HG03469 (cell line): Measurements from ENCODE around the gene MED20.

Experiments
- ATAC-seq: cut with Tn5 transposase; IDR thresholded peaks from one replicate; pipeline ENCODE4 v1.9.1; 2021; ENCODE audit warnings: mild to moderate bottlenecking, moderate library complexity, moderate number of reproducible peaks; ENCODE audit not compliant: unreplicated experiment

MED20 gene

DNA sequence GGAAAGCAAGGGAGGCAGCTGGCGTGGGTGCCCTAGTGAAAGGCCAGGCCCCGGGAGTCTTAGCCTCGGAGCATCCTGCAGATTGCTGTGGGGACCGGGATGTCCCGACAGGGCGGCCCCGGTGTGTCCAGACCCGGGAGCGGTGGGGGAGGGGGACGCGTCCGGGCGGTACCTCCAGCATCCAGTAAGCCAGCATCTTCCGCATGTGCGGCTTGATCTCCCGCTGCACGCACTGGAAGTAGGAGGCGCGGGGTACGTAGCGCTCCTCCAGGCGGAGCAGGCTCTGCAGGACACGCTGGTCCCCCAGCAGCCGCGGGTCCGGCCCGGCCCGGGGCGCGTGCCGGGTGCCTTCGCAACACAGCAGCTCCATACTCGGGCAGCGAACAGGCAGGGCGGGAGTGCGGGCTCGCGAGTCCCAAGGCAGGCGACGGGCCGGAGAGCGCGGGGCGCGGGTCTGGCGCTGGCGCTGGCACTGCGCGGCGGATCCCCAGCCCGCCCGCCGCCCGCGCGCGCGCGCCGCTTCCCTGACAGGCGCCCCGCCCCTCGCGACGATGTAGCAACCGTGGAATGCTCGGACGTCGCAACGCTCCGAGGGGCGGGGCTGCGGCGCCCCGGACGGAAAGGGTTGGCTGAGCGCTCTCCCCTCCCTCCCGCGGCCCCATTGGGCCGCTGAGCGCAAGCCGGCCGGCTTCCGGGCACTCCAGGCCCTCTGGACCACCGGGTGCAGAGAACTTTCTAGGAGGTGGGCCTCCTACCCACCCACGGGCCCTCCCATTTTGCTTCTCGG lies 20.5 kb upstream of the MED20 start, which contains the start of gene CCND3:
CCND3 (minus strand) TSS at position 529 of the 787 bp plus-strand sequence; CDS start at position 370, 159 bp downstream.
- peak; percentile 70 for ATAC-seq

DNA sequence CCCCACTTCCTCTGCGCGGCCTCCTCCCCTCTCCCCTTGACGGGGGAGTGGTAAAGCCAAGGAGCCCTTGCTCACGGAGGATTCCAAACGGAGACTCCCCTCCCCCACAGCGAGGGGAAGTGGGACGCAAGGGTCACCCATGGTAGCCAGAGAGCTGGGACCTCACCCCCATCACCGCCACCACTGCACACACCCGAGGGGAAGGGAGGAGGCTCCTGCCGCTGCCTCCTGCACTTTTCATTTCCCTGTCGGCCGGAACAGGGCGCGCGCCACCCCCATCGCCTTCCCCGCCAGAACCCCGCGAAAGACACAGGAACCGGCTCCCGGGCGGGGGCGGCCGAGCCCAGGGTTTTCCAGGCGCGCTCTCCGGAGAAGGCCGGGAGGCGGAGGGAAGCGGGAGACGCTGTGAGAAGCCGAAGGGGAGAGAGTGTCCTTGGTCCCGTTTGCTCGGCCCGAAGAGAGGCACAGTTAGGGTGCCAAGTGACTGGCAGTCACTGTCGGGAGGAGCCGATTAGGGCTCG lies 19.9 kb upstream of the MED20 start:
- ATAC-seq, result no peak

DNA sequence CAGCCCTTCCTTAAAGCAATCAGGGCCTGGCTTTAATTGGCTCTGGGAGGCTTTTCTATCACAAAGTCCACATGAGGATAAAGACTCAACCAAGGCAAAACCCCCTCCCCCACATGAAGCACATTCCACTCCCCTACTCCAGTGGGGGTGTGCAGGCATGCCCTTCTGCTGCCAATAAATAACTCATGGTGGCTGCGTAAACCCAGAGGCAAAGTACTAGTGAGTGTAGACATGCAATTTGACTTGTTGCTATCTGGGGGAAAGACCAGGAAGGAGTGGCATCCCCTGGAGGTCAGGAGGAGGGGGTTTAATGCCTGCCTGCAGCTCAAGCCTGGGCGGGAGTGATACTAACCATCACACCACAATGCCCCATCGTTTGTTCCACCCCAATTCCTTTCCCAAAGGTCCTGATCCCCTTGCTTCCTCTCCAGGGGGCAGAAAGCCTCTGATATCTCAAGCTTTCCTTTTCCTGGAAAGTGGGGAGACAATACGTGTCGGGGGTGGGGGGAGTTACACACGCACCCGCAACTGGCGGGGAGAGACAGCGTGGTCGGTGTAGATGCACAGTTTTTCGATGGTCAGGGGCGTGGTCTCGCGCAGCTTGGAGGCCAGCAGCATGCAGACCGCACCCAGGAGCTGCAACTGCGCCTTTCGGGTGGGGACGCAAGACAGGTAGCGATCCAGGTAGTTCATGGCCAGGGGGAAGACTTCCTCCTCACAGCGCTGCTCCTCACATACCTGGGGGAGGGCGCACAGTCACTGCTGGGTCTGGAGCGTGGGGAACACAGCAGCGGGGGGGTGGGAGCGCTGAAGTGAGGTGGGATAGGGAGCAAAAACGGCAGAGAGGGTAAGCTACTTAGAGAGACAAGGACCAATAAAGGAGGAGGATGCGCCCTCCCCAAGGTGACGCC lies 19.2 kb upstream of the MED20 start:
- ATAC-seq, result no peak

DNA sequence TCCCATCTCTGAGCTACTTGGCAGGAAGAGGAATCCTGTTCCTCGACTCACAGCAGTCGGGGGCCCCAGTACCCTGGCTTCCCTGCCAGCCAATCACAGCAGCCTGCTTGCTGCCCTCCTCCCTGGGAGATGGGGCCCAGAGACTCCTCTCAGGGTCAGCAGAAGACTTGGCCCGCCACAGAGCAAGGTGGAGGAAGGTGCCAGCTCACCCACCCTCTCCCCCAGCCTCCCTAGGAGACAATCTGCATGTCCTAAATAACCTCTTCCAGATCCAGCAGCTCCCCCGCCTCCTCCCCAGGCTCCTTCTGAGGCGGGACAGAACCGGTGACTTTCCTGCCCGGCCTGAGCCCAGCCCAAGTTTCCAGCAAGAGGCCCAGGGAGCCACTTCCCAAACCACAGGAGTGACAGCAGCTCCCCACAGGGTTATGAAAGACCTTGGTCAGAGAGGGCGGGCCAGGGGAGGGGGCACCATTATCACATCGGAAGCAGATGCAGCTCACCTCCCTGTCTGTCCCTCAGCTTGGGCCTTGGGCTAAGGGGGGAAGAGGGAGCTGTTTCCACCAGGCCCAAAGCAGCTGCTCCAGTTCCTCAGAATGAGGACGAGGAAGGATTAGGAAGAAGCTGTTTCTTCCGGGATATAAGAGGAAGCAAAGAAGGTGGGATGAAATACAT lies 18.4 kb upstream of the MED20 start:
- no peak for ATAC-seq

DNA sequence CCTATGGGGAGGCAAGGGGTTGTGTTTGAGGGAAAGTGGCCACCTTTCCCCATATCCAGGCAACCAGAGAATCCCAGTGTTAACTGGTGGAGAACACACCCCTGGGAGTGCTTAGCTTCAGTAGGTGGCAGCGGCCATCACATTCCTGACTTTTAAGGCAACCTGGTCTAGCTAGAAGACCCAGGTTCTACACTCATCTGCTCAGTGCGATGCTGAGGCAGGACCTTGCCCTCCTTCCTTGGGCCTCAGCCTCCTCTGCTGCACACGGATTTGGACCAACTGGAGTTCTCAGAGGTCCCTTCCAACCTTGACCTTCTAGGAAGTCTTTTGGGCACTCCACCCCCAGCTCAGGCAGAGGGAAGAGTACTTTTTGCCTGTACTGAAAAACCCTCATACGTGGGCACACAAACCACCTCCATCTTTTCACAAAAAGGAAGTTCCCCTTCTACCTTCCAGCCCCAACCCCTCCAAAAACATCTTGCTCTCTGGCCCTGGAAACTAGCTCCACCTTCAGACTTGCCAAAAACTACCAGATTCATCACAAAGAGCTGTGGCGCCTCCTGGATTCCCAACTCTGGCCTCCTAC lies 17.7 kb upstream of the MED20 start:
- ATAC-seq, result no peak

DNA sequence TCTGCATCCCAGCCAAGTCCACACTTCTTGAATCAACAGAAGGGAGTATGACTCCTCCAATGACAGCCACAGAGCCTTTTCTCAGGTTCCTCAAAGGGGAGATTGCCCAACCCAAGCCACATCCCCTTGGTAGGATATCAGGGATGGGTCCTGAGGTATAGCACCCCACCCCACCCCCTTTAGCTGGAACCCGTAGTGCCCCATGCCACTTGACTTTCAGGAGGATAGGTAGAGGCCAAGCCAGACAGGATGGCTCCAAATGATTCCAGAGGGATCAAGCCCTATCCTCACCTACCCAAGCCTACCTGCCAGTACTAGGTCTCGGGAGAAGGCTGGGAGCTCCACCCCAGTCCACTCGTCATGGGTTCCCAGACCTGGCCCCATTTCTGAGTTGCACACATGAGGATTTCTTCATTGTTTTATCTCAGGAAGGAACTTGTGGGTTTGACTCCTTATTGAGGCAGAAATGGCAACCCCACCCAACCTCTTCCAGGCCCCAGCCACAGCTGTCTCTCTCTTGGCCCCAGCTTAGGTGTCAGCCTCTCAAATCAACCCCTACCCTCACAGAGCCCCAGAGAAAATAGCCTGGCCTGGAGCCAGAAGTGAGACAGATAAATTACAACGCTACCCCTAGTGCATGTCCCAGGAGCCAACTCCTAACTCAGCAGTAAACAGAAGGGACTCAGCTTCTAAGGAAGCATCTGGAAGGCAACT lies 17.1 kb upstream of the MED20 start:
- no peak for ATAC-seq

DNA sequence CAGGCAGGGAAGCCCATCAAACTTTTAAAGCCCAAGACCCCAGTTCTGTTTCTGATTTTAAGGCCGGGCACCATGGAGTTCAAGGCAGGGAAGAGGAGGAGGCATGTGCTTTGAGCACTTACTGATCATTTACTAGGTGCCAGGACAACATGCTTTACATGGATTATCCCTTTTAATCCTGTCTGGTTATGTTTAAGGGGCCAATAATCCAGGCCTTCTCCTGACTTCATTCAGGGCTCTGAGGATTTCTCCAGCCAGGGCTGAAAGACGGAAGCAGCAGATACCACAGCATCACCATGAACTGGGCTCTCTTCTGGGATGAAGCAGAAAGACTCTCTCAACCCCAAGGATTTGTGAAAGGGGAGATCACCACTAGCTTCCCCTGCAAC lies 16.5 kb upstream of the MED20 start:
- ATAC-seq, result no peak

DNA sequence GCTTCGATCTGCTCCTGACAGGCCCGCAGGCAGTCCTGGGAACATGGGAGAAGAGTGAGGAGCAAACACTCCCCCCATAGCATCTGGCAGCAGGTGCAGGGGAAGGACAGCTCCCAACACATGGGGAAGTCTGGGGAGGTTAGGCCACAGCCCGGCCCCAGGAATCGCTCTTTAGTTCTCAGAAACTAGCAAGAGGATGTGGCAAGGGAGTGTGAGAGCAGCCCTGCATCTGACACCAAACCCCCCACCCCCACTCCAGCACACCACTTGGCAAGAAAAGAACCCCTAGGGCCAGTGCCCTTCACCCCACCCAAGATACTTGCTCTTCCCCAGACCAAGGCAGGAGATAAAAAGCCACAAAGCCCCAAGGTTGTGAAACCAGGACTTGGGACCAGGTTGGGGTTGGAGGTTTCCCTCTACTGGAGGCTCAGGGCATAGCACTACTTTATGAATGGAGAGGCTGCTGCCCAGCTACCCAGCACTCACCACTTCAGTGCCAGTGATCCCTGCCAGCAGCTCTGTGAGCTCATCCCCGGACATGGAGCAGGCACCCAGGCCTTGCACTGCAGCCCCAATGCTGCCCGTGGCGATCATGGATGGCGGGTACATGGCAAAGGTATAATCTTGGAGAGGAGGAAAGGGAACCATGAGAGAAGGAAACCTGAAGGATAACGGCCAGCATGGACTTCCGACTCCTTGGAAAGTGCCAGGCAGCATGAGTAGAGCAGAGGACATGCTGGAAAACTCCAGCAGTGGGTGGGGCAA lies 15.3 kb upstream of the MED20 start:
- ATAC-seq, result no peak

DNA sequence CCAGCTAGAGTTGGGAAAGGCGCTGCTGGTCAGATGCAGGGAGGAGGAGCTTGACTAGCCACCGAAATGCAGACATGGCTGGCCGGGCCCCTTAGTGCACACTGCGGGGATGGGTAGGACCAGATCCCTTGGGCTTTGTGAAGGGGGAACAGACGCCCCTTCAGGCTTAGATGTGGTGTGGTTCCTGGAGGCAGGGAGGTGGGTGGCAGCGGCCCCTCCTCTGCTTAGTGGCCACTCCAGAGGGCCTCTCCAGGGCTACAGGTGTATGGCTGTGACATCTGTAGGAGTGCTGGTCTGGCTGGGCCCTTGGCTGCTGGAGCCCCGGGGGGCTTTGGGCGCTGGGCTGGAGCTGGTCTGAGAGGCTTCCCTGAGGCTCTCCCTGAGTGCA lies 14.7 kb upstream of the MED20 start:
- ATAC-seq, result no peak

DNA sequence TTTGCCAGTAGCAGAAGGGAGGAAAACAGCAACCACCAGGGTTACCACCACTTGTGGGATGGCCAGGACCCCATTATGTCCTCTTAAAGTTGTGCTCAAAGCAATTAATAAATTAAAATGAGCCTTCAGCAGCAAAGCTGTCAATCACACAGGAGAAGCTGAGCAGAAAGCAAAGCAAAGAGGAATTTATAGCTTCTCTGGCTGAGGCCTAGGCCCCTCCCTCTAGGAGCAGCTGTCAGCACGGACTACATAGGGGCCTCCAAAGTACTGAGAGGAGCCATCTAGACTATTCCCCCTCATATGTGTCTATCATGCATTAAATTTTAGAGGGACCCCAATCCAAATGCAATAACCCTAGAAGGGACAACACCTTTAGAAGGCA lies 14.2 kb upstream of the MED20 start:
- no peak for ATAC-seq

DNA sequence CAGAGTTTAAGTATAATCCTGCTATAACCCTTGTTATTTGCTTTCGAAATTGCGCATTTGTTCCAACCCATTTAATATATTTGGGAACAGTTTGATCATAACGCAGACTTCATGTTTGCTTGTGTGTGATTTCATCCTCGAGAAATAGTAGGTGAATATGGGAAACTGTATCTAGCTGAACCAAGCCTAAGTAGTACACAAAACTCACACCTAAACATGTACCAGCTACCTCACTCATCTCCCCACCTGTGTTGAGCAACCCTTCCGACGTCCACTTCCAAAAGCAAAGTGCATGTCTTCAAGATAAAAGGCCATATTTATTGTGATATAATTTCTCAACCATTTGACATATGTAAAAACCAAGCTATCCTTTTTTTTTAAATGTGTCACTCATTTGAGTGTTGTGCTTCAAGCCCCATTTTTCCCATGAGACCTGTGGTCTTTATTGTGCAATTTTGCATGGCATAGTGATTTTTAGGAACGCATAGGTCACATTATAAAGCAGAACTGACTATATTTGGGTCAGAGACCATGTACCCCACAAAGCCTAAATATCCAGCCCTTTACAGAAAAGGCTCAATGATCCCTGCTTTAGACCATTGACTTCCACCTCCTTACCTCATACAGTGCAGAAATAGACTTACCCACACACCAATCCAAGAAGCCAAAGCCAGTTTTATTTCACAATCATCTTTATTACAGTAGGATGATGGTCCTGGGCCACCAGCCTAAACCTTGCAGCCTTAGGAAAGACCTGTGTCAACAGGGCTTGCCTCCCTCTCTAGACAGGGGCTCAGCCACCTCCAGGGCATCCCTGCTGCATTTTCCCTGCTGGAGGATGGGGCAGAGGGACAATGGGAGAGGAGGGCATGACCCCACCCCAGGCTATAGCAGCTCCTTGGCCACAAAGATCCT lies 13.6 kb upstream of the MED20 start:
- ATAC-seq, result no peak

DNA sequence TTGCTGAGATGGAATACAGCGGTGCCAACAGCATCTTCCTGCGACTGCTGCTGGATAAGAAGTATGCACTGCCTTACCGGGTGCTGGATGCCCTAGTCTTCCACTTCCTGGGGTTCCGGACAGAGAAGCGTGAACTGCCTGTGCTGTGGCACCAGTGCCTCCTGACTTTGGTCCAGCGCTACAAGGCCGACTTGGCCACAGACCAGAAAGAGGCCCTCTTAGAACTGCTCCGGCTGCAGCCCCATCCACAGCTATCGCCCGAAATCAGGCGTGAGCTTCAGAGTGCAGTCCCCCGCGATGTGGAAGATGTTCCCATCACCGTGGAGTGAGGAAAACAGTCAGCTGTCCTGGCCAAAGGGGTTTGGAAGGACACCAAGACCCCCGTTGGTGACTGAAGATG lies 11.4 kb upstream of the MED20 start:
- no peak for ATAC-seq

DNA sequence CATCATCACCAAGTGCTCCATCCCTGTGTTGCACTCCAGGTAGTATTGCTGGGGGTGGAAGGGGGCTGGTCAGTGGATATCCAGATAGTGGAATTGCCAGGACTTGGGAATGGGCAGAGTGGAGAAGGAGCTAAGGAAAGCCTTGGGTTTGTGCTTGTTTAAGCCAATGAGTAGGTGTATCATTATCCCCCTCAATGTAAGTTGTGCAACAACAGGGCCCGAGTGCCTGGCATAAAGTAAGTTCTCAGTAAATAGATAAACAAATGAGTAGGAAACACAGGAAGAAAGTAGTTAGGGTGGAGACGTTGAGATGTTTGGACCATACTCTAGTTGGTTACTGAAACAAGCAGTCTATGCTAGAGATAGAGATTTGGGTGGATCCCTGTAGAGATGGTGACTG lies 10.9 kb upstream of the MED20 start:
- no peak for ATAC-seq

DNA sequence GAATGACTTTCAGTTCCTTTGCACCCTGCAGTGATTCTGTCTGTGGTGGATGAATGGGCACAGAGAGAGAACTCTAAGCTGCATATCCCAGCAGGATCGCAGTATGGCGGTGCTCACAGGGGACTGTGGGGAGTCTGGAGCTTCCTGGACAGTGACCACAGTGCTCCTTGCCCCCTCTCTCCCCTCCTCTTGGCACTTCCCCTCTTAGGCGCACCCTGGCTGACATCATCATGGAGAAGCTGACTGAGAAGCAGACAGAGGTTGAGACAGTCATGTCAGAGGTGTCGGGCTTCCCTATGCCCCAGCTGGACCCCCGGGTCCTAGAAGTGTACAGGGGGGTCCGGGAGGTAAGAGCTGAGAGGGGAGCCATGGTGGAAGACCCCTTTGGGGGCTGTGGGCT lies 9.0 kb upstream of the MED20 start:
- ATAC-seq, result no peak

DNA sequence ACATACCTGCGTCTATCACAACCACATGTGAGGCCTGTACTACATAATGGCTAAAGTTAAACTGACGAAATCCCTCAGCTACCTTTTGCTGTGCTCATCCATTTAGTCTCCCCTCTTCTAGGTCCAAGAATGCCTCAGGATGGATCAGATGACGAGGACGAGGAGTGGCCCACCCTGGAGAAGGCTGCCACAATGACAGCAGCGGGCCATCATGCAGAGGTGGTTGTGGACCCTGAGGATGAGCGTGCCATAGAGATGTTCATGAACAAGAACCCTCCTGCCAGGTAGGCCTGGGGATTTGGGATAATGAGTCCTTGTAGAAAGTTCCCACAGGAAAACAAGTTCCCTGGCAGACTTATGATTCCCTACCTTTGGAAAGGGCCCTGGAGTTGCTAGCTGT lies 6.3 kb upstream of the MED20 start:
- ATAC-seq, result no peak

DNA sequence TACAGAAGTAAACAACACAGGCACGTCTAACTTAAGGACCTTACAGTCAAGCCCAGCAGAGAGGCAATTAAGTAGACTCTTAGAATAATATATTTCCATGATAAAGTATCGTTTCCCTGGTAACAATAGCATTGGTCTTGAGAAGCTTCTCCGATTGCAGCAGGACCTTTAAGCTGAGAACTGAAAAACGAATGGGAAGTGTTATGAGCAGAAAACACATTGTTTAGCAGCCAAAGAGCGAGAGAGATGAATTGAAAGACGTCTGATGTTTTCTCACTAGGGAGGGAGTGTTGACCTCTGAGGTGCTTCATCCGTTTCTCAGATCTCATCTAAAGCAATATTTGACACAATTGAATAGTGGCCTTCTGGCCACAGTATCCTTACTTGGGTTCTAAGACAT lies 1.2 kb upstream of the MED20 start:
- no peak for ATAC-seq

DNA sequence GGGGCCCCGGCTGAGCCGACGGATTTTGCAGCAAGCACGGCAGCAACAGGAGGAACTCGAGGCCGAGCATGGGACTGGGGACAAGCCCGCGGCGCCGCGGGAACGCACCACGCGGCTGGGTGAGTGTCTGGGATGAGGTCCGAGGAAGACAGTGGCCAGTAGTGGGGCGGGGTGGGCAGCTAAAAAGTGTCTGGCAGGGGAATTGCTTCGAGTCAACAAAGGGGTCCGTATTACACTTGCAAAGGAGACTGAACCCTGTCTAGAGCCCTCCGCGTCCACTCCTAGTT lies 716 bp upstream of the MED20 start:
- no peak for ATAC-seq

DNA sequence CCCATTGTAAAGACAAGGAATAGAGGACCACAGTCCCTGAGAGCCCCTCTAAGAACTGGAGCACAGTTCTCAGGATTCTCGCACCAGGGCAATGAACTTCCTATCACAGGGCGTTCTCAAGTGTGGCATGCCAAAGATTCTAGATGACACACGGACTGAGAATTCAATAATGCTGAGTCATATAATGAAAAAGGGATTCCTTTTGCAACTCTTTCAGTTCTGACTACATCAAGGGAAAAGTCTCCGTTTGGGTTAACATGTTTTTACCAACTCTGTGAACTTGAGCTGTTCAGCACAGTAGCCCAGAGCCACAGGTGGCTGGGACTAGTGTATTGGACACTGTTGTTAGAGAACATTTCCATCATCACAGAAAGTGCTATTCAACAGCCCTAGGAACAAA lies 3.4 kb downstream of the MED20 start:
- no peak for ATAC-seq
